ENCODE results near the gene ARHGEF17.

GRCh38 chr11:73311394-73311869 lies 3.4 kb downstream of the ARHGEF17 start:
- TF ChIP-seq CTCF (IDR thresholded peaks at IDR 0.05; ENCODE audit: low read length) (no peak), EZH2 (optimal IDR thresholded peaks at IDR 0.05; ENCODE audit: low read depth, low read length) (no peak), EZH2phosphoT487 (IDR thresholded peaks at IDR 0.05; ENCODE audit: low read length) (no peak)

Data from MM.1S (cell line).